Superior temporal gyrus (tissue), 1 donor: Measurements from ENCODE around the gene C1orf141.
"Not testable (repeated sequence)": the region's sequence is repeated elsewhere in the genome, so short reads cannot be mapped to it uniquely, and the experiment has no call there.

Experiments used
- DNase-seq: peaks from one replicate; pipeline ENCODE4 v3.0.0-alpha.2; 2016; ENCODE audit errors: extremely low spot score

Gene C1orf141

DNA sequence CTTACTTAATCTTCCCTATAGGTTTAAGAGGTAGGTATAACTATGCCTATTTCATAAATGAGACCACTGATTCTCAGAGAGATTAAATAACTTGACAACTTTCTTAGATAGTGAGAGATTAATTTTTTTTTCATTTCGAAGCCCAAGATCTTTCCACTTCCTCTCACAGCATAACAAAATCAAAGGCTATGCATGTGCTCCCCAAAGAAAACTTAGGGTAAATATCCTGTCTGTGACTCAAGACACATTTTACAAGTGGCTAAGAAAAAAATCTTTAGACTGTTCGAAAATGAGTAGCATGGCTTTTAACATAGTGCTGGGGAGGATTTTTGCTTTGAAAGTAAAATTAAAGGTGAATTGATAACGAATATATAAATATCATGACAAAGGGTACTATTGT, 8.2 kb upstream of the C1orf141 start:
- DNase-seq: no peak

- DNase-seq: not testable (repeated sequence)
These were observed 7.1 kb upstream of the C1orf141 start for GRCh38 chr1:67141832-67142231.

DNA sequence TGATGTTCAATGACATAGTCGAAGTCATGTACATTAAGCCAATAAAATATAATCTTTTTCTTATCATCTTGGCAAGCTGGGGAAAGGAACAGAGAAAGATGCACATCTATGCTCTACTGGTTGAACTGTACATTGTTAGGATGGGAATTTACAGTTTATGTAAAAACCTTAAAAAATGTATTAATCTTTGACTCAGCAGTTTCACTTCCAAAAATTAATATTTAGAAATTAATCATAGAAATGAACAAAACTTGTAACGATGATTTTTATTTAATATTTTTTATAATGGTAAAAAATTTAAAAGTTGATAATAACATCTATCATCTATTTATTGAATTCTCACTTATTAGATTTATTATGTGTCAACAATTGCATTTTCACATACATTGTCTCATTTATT, 5.7 kb upstream of the C1orf141 start:
- no peak for DNase-seq

- DNase-seq: no peak
These were observed 4.2 kb upstream of the C1orf141 start for GRCh38 chr1:67138813-67139499.

DNA sequence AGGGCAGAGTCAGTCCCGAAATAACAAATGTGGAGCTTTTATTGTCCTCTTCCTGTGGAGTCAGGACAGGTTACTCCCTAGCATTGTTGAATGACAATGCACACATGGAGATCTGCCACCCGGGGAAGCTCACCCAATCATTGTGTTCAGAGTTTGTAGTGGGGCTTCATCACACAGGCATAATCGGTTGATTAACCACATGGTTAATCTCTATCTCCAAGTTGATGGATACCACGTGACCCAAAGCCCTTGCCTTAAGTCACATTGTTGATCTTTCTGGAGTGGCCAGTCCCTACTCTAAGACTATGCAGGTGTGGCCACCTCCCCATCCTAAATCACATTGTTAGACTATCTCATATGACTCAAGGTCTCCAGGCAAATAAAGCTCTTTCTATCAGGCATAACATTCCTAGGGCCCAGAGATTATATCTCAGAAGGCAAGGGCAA, 2.6 kb upstream of the C1orf141 start:
- DNase-seq: no peak

- DNase-seq: no peak
These were observed 584 bp upstream of the C1orf141 start for GRCh38 chr1:67135354-67135753.

DNA sequence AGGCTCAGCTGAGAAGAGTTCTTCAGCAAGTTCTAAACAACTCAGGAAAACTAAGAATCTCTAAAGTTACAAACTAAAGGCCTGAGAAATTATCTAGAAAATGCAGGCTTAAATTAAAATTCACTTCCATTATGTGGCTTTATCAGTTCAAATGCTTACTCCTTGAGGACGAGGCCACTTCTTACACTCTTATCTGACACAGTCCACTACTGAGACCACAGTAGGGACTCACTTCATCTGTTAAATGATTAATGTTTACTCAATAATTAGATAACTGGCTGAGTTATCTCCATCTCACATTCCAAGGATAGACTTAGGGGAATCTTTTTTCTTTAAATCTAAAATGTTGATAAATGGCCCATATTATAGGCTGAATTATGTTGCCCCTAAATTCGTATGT, 1.6 kb downstream of the C1orf141 start:
- no peak for DNase-seq

- no peak for DNase-seq
These were observed 4.1 kb downstream of the C1orf141 start for GRCh38 chr1:67130673-67131072.

- no peak for DNase-seq
These were observed 7.8 kb downstream of the C1orf141 start for GRCh38 chr1:67126974-67127373.

- DNase-seq: no peak
These were observed 8.5 kb downstream of the C1orf141 start for GRCh38 chr1:67126111-67126746.

GRCh38 chr1:67124455-67124854, 10.3 kb downstream of the C1orf141 start:
- DNase-seq: no peak

GRCh38 chr1:67120855-67121619, 13.7 kb downstream of the C1orf141 start:
- DNase-seq: no peak

DNA sequence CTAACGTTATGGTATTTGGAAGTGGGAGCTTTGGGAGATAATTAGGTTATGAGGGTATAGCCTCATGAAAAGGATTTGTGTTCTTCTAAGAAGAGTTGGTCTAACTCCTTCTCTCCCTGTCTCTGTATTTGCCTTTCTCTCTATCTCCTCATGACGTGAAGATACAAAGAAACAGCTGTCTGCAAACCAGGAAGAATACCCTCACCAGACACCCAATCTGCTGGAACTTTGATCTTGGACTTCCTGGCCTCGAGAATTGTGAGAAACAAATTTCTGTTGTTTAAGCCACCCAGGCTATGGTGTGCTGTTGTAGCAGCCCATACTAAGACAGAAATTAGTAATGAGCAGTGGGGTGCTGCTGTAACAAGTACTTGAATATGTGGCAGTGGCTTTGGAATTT, 16.1 kb downstream of the C1orf141 start:
- DNase-seq: no peak

GRCh38 chr1:67118191-67118590, 16.6 kb downstream of the C1orf141 start:
- DNase-seq: no peak

DNA sequence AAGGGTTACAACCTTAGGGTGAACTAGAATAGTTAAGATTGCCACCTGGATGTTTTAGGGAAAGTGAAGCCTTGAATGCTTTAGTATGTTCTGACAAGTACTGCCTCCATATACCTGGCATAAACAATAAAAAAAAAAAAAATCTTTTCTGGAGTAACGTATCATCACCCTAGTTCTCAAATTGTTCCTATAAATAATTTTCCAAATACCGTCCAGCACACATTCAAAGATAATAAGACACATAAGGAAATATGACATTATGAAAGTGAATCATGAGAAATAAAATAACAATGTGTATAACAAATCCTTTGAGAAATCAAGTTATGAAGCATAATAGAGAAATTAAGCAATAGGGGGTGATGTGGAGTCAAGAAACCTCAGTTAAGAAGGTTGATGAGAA, 20.6 kb downstream of the C1orf141 start:
- DNase-seq: no peak

GRCh38 chr1:67110352-67110751, 24.4 kb downstream of the C1orf141 start:
- DNase-seq: no peak

DNA sequence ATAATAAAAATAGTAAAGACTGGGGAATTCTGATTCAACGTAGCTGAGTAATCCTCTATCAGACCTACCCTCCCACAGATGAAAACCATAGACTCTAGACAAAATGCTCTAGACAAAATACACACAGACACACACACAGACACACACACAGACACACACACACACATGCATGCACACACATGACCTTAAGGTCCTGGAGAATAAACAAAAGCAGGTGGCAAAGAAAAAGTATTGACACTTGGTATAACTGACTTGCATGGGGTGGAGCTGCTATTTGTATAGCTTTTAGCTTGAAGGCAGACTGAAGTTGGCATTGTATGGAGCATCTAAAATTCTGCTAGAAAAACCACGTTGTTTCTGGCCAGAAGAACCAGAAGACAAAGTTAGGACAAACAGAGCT, 29.3 kb downstream of the C1orf141 start:
- DNase-seq: no peak

DNA sequence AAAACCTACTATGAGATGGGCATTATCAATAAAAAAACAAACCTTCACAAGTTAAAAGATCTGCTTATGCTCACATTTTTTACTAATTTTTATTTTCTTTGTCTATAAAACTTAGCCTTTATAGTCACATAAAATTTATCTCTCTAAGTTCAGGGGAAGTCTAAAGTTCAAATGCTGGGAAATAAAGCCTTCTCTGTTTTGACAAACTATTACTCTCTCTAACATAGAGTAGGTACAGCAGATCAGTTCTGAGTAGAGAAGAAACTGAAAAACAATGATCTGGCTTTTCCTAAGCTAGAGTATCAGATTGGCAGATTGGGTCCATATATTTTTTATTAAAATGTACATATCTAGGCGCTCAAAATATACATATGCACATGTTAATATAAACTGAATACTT, 31.2 kb downstream of the C1orf141 start:
- no peak for DNase-seq

DNA sequence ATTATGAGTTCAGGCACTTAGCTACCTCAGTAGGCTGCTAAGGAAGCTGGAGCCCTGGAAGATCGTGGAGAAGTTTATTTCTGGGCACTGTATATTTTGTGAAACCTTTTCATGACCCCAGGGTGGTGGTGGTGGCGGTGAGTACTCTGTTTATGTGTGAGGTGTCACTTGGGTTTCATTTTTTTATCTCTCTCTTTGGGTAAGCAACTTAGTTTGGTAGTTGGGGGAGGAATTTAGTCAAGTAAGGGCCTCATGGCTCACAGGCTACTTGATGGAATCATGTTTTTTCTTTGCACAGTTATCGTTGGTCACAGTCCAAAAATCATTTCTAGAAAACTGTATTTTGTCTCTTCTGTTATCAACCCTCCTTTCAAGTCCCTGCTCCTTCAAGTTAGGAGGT, 33.9 kb downstream of the C1orf141 start:
- no peak for DNase-seq

- no peak for DNase-seq
These were observed 37.5 kb downstream of the C1orf141 start for GRCh38 chr1:67097305-67097704.

DNA sequence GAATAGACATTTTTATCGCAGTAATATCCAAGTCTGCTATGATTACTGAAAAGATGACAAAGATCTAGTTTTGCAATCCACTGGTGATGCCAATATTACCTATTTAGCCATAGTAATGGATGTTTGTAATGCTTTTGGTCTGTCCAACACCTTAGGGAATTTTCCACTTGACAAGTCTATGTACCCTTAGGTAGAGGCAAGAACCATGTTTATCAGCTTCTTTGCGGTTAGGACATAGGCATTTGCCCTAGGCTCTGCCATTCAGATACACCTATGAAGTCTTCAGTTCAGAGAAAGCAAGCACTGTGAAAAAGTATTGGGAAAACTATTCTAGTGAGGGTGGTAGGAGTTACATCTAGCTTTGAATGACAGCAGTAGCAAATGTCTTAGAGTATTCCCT, 40.6 kb downstream of the C1orf141 start:
- no peak for DNase-seq

DNA sequence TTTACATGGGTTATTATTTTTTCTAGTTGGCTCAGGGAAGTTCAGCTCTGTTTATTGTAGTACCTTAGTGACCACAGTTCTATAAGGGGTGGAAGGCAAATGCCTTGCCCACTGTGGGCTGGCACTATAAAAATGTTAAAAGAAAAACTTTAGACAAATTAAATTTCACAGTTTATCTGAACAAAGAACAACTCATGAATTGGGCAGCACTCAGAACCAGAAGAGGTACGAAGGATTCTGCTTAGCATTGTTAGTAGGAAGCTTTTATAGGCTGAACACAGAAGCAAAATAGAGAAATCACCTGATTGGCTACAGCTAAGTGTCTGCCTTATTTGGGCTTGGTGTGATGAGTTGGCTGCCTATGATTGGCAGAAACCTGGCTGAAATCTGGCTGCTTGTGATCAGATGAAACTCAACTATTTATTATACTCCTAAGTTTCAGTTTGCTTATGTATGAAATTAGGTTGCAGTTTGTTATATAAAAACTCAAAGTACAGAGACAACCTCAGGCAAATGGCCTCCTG, 45.0 kb downstream of the C1orf141 start:
- DNase-seq: no peak

DNA sequence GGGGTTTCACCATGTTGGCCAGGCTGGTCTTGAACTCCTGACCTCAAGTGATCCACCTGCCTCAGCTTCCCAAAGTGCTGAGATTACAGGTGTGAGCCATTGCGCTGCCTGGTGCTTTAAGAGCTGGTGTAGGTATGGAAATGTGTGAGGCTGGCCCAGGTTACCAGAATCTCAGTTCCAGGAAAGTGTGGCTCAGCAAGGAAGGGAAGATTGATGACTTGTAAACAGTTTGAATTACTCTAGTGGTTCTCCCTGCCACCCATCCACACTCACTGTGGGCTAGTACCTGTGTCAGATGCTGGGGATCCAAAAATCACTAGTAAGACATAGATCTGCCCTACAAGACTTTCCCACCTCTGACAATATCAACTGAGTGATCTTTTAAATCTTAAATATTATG, 46.3 kb downstream of the C1orf141 start:
- no peak for DNase-seq
